OCI-LY3 (cell line): ENCODE data around the gene CARD14.

Source experiments
- EZH2phosphoT487 ChIP-seq: fragments of 200-600 bp; shearing (Covaris generic); IDR thresholded peaks from 2 replicates; pipeline ENCODE4 v1.6.1; 2018; ENCODE audit warnings: antibody characterized with exemption, mixed run types, low read depth
- TF ChIP-seq, protein P1 (sequence below): fragments of 200-600, 300-600 bp; sonication (generic); IDR thresholded peaks from 2 replicates; pipeline ENCODE4 v1.5.1; 2014; ENCODE audit warnings: antibody characterized with exemption, low read length, low read depth

DNA sequence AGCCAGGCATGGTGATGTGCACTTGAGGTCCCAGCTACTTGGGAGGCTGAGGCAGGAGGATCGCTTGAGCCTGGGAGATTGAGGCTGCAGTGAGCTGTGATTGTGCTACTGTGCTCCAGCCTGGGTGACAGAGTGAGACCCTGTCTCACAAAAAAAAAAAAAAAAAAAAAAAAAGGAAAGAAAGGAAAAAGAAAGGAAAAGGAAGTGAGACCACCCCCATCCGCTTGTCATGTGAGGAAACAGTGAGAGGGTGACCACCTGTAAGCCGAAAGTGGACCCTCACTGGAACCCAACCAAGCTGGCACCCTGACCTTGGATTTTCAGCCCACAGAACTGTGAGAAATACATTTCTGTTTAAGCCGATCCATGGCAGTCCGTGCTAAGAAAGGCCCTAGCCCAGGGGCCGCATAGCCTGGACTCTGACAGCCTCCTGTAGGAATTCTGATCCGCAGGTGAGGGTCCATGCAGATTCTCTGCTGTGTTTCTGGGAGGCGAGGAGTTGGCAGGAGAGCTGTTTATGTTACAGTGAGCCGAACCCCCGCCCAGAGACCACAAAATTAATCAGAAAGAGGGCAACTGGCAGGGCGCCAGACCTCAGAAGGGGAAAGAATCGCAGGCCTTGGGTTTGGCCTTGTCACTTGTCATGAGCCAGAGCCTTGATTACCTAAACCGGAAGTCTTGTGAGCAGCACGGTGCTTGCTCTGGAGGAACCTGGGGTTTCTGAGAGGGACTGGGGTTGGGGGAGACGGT lies 49.4 kb downstream of the CARD14 start:
- TF ChIP-seq, protein P1, sequence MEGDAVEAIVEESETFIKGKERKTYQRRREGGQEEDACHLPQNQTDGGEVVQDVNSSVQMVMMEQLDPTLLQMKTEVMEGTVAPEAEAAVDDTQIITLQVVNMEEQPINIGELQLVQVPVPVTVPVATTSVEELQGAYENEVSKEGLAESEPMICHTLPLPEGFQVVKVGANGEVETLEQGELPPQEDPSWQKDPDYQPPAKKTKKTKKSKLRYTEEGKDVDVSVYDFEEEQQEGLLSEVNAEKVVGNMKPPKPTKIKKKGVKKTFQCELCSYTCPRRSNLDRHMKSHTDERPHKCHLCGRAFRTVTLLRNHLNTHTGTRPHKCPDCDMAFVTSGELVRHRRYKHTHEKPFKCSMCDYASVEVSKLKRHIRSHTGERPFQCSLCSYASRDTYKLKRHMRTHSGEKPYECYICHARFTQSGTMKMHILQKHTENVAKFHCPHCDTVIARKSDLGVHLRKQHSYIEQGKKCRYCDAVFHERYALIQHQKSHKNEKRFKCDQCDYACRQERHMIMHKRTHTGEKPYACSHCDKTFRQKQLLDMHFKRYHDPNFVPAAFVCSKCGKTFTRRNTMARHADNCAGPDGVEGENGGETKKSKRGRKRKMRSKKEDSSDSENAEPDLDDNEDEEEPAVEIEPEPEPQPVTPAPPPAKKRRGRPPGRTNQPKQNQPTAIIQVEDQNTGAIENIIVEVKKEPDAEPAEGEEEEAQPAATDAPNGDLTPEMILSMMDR, result no peak
- TF ChIP-seq EZH2phosphoT487, result no peak
